Transverse colon (tissue), 4 donors: ENCODE results near the gene RAB3IL1. TPM values are rescaled to one million over a fixed set of nuclear protein-coding genes. Genes with fewer than 3 reads are reported as not detected.

Source experiments
- DNase-seq: peaks from one replicate; pipeline ENCODE4 v3.0.0-alpha.2; 2019
- H3K27ac ChIP-seq, 4 donors: fragments of 200-600 bp; sonication (generic); 2 replicates each; pipeline ENCODE4 v1.5.1; 2016 to 2018; ENCODE audit warnings: inconsistent platforms in 4 of 4
- H3K27me3 ChIP-seq: fragments of 200-600 bp; sonication (generic); 2 replicates; pipeline ENCODE4 v1.5.1; 2017; ENCODE audit warnings: inconsistent platforms
- H3K36me3 ChIP-seq, 4 donors: fragments of 200-600 bp; sonication (generic); 2 replicates each; pipeline ENCODE4 v1.5.1; 2017 to 2019; ENCODE audit warnings: inconsistent platforms in 4 of 4
- H3K4me1 ChIP-seq, 4 donors: fragments of 200-600 bp; sonication (generic); 2 replicates each; pipeline ENCODE4 v1.5.1; 2017 to 2020; ENCODE audit warnings: inconsistent platforms in 4 of 4
- H3K4me3 ChIP-seq, 4 donors: fragments of 200-600 bp; sonication (generic); 1 replicate in 1 of 4; 2 replicates in 3 of 4; pipeline versions ENCODE4 v1.5.1 to v1.6.1; 2017 to 2019; ENCODE audit warnings: inconsistent platforms in 4 of 4
- H3K9me3 ChIP-seq, 2 donors: fragments of 200-600 bp; sonication (generic); 2 replicates each; pipeline ENCODE4 v1.5.1; 2017 to 2019; ENCODE audit warnings: inconsistent platforms in 2 of 2
- CTCF ChIP-seq, 5 experiments: fragments of 200-600 bp in 3 of 5; fragments of 450-650 bp in 2 of 5; sonication (generic) in 3 of 5; IDR thresholded peaks; 1 replicate in 2 of 5; 2 replicates in 3 of 5; pipeline ENCODE4 v1.5.1; 2016 to 2017; ENCODE audit warnings: antibody characterized with exemption in 5 of 5, inconsistent platforms in 3 of 5, mild to moderate bottlenecking in 2 of 5, moderate library complexity in 1 of 5
- EP300 ChIP-seq: sonication (generic); formaldehyde crosslinking; IDR thresholded peaks from one replicate; pipeline ENCODE4 v1.6.1; 2017; ENCODE audit warnings: antibody characterized with exemption, low read depth
- POLR2A ChIP-seq: fragments of 450-650 bp; IDR thresholded peaks from one replicate; pipeline ENCODE4 v1.6.1; 2016; ENCODE audit warnings: antibody characterized with exemption, mild to moderate bottlenecking, moderate library complexity
- POLR2AphosphoS5 ChIP-seq, 3 donors: sonication (generic); formaldehyde crosslinking; IDR thresholded peaks; one replicate each; pipeline ENCODE4 v1.6.1; 2016; ENCODE audit warnings: antibody characterized with exemption in 3 of 3
- WGBS, 2 donors: methylation state at CpG; one replicate each; pipeline ENCODE4 v1.1.5; 2018; ENCODE audit warnings: low coverage in 1 of 2; 5-methylcytosine and 5-hydroxymethylcytosine counted together
- in situ Hi-C, 4 donors: fragments of 200-750 bp; cut with MboI; loops; one replicate each; pipeline versions ENCODE4 v1.15.0 to v1.15.1; 2017; ENCODE audit warnings: low sequenced_read_pairs in 3 of 4, low pct_ligation_motif_present in 1 of 4, low pct_unique_long_range_greater_than_20kb in 1 of 4
- intact Hi-C: fragments of 100-400 bp; cut with DNase I; formaldehyde crosslinking; loops from one replicate; pipeline ENCODE4 v1.15.1; 2023; ENCODE audit warnings: low total_unique reads
- total RNA-seq, 4 donors: library from RNA; depleted of rRNA; stranded (reverse); fragments of >200 nt; gene quantifications; one replicate each; pipeline ENCODE4 v1.1.0, GENCODE V29; 2016

The RAB3IL1 gene
- total RNA-seq, 4 donors from 2014 or later, result 1.2 to 7.6 (median 5.9) TPM

GRCh38 chr11:61908730-61909316 is 8.5 kb downstream of the RAB3IL1 start:
- H3K4me3 ChIP-seq, result no peak overlapping the region

DNA sequence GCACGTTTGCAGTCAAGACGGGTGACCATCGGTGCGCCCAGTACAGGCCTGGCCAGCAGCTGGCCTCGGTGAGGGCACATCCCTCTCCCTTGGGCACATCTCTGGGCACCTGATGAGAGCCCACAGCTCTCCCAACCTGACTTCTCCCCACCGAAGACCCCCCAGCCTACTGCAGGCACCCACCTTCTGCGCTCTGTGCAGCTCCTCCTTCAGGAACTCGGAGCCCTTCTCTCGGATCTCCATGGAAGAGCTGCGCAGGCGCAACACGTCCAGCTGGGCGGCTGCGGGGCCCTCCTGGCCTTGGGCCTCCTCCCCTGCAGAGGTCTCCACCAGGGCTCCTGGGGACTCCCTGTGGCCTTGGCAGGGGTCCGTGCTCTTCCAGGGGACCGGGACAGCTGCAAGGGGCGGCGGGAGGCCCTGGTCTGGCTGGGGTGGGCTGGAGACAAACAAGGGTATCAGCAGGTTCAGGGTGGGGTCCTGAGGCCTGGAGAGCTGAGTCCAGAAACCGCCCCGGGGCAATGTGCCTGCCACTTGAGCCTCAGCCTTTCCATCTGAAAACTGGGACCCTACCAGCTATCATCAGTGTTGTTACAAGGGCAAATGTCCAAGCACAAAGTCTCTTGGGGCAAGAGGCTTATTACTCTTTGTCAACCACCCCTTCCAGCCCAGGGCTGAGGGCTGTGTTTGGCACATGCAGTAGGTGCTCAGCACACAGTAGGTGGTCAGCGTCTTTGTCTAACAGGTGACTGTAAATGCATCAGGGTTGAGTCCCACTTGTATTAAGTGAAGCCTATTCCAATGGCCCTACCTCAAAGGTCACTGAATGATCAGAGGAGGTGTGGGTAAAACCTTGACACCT is 9.3 kb downstream of the RAB3IL1 start:
- Histone ChIP-seq H3K4me3 (no peak overlapping the region), H3K27me3 (no peaks in the 10 kb centered on the region), H3K9me3 (no peaks in the 10 kb centered on the region), H3K4me1 (peaks cover 0 to 23% (median 1%) of the 10 kb centered on the region in 4 donors), H3K36me3 (no peaks in the 10 kb centered on the region), H3K27ac (peak overlapping the region in 2 of 4 donors; percentile 18 to 25)
- WGBS, 2 donors, result 88% methylated on average over 16 of the region's 21 CpGs; no CpG with 5 or more reads in 1 of the 2 donors
- in situ Hi-C loops, result no loop called here
- intact Hi-C loops, result no loop called here
- DNase-seq, result no peak
- TF ChIP-seq POLR2A, result no peak
- no peak for TF ChIP-seq CTCF (IDR thresholded peaks at IDR 0.05)
- no peak for TF ChIP-seq POLR2AphosphoS5 (IDR thresholded peaks at IDR 0.05)
- no peak for TF ChIP-seq EP300

More at GRCh38 chr11:61908730-61909316, 8.5 kb downstream of the RAB3IL1 start:
- intact Hi-C loops, result no loop called here
- Histone ChIP-seq H3K4me1 (peaks cover 0 to 23% (median 1%) of the 10 kb centered on the region in 4 donors), H3K9me3 (no peaks in the 10 kb centered on the region), H3K27me3 (no peaks in the 10 kb centered on the region), H3K36me3 (no peaks in the 10 kb centered on the region), H3K27ac (peak overlapping the region in 2 of 4 donors; percentile 18 to 25)
- 60 to 67% methylated on average over 1 to 9 of the region's 10 CpGs for WGBS, 2 donors
- in situ Hi-C loops, result no loop called here
- TF ChIP-seq EP300 (no peak), POLR2A (no peak), CTCF (IDR thresholded peaks at IDR 0.05) (no peak), POLR2AphosphoS5 (IDR thresholded peaks at IDR 0.05) (no peak)
- peak; percentile 39 for DNase-seq

DNA sequence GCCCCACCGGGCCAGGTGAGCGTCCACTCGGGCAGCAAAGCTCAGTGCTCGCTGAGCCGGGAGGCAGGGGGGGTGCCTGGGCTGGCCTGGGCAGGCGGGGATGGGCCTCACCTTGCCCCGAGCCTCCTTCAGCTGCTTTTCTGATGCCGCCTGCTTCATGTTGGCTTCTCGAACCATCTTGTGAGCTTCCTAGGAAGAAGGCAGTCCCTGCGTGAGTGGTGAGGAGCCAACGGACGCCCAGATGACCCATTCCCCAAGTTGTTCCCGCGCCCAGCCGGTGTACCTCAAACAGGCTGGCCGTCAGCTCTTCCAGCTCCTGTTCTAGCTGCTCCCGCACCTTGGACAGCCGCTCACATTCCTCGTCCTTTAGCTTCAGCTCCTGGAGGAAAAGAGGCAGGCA is 10.1 kb downstream of the RAB3IL1 start:
- 90% methylated on average over 19 of the region's 19 CpGs; no CpG with 5 or more reads in 1 of the 2 donors for WGBS, 2 donors
- no peaks in the 10 kb centered on the region for H3K36me3 ChIP-seq
- no peaks in the 10 kb centered on the region for H3K27me3 ChIP-seq

More for the DNA sequence above, 10.1 kb downstream of the RAB3IL1 start:
- TF ChIP-seq POLR2A (no peak), EP300 (no peak), POLR2AphosphoS5 (IDR thresholded peaks at IDR 0.05) (no peak), CTCF (IDR thresholded peaks at IDR 0.05) (no peak)
- H3K4me3 ChIP-seq, result no peak overlapping the region
- no peak overlapping the region for H3K27ac ChIP-seq
- H3K4me1 ChIP-seq, result peaks cover 0 to 22% (median 1%) of the 10 kb centered on the region in 4 donors
- no peaks in the 10 kb centered on the region for H3K9me3 ChIP-seq
- intact Hi-C loops (no loop called here), in situ Hi-C loops (no loop called here)
- no peak for DNase-seq
